Activated T-cell treated with anti-CD3 and anti-CD28 coated beads, Interleukin-2, amount 50 U/mL, for 72 hours (primary cell): ENCODE measurements around the gene SP7. TPM values are rescaled to one million over a fixed set of nuclear protein-coding genes. Genes with fewer than 3 reads are reported as not detected.
"Not testable (repeated sequence)": the region's sequence is repeated elsewhere in the genome, so short reads cannot be mapped to it uniquely, and the experiment has no call there.

Experiments
- ATAC-seq, 2 donors: fragments of 150-1000 bp; cut with Tn5 transposase; replicated peaks in 1 of 2; 2 replicates each; pipeline ENCODE4 v1.10.0; 2021; ENCODE audit warnings: moderate library complexity in 2 of 2, mild to moderate bottlenecking in 1 of 2
- DNase-seq, 2 donors: peaks; one replicate each; pipeline ENCODE4 v3.0.0; 2021 to 2022; ENCODE audit warnings: mixed read lengths in 1 of 2
- H3K27ac Mint-ChIP-seq: one replicate; pipeline ENCODE4 v1.8.0; 2022; ENCODE audit warnings: mild to moderate bottlenecking, moderate library complexity, mixed read lengths
- H3K27me3 Mint-ChIP-seq: one replicate; pipeline ENCODE4 v1.8.0; 2022; ENCODE audit warnings: low read depth, mixed read lengths
- H3K36me3 Mint-ChIP-seq, 2 donors: one replicate each; pipeline ENCODE4 v1.8.0; 2022; ENCODE audit warnings: mixed read lengths in 2 of 2, mild to moderate bottlenecking in 1 of 2; ENCODE audit not compliant: insufficient read depth in 2 of 2
- H3K4me1 Mint-ChIP-seq: one replicate; pipeline ENCODE4 v1.8.0; 2022; ENCODE audit warnings: low read depth, mixed read lengths
- H3K4me3 Mint-ChIP-seq, 2 donors: one replicate each; pipeline ENCODE4 v1.8.0; 2022; ENCODE audit warnings: mild to moderate bottlenecking in 2 of 2, mixed read lengths in 2 of 2, moderate library complexity in 2 of 2
- H3K9me3 Mint-ChIP-seq, 2 donors: one replicate each; pipeline ENCODE4 v1.8.0; 2022; ENCODE audit warnings: mixed read lengths in 2 of 2
- total RNA-seq, 2 donors: library from RNA; stranded (reverse); gene quantifications; one replicate each; pipeline ENCODE4 v1.2.3, GENCODE V29; 2022

Gene SP7
- total RNA-seq, 2 donors from 2014 or later = not detected

DNA sequence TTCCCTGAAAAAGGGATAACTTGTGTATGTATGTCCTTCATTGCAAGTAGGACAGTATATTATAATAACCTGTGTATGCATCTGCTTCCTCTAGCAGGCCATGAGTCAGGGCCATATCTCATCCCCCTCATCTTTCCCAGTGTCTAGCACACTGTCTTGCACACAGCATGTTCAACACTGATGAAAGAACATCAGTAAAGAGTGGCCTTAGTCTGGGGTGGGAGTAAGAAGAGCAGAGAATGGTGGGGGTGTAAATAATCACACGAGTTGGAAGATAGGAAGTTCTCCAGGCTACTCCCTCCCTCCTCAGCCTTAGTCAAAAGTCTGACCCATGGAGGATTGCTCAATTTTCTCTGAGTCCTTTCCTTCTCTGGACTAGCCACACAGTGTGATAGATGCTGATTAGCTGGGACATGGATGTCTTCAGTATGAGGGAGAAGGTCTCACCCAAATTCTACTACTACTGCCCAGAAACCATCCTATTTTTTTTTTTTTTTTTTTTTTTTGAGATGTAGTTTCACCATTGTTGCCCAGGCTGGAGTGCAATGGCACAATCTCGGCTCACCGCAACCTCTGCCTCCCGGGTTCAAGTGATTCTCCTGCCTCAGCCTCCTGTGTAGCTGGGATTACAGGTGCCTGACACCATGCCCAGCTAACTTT, 29.2 kb upstream of the SP7 start:
- DNase-seq (no peak), ATAC-seq (peak; percentile 43 to 58)
- H3K27ac Mint-ChIP-seq = no peak overlapping the region
- H3K27me3 Mint-ChIP-seq = no peaks in the 10 kb centered on the region
- H3K4me3 Mint-ChIP-seq = peak overlapping the region; percentile 7 to 38
- H3K4me1 Mint-ChIP-seq = peaks cover 16% of the 10 kb centered on the region
- H3K36me3 Mint-ChIP-seq = peaks cover 0 to 1% of the 10 kb centered on the region in 2 donors
- peaks cover 0 to 1% of the 10 kb centered on the region in 2 donors for H3K9me3 Mint-ChIP-seq

DNA sequence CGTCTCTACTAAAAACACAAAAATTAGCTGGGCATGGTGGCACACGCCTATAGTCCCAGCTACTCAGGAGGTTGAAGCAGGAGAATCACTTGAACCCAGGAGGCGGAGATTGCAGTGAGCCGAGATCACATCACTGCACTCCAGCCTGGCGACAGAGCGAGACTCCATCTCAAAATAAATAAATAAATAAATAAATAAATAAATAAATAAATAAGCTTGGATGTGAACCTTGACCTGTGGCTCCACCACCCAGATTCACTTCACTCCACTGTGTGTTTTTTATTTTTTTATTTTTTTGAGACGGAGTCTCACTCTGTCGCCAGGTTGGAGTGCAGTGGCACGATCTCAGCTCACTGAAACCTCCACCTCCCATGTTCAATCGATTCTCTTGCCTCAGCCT, 25.5 kb upstream of the SP7 start:
- not testable (repeated sequence) for H3K9me3 Mint-ChIP-seq, ATAC-seq, H3K27ac Mint-ChIP-seq, H3K36me3 Mint-ChIP-seq, H3K27me3 Mint-ChIP-seq, H3K4me3 Mint-ChIP-seq, DNase-seq
- peaks cover 13% of the 10 kb centered on the region for H3K4me1 Mint-ChIP-seq

DNA sequence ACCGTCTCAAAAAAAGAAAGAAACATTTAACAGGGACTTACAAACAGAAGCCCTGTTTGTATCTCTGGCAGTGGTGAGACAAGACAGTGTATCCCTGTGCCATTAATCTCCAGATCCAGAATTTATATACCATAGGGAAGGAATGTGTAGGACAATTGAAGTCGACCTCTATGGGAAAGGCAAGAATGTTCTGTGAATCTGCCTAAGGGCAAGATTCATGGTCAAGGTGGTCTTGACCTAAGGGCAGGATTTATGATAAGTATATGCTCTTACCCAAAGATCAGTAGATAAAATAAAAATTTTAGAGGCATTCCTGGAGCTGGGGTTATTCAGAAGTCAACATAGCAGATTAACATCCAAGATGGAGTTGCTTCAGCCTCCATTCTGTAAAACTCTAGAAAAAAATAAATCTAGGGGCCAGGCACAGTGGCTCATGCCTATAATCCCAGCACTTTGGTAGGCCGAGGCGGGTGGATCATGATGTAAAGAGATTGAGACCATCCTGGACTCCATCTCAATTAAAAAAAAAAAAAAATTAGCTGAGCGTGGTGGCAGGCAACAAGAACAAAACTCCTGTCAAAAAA, 22.8 kb upstream of the SP7 start:
- H3K4me3 Mint-ChIP-seq = no peak overlapping the region
- no peaks in the 10 kb centered on the region for H3K36me3 Mint-ChIP-seq
- no peak overlapping the region for H3K27ac Mint-ChIP-seq
- H3K4me1 Mint-ChIP-seq = no peaks in the 10 kb centered on the region
- no peaks in the 10 kb centered on the region for H3K27me3 Mint-ChIP-seq
- ATAC-seq (no peak), DNase-seq (no peak)
- H3K9me3 Mint-ChIP-seq = no peaks in the 10 kb centered on the region

DNA sequence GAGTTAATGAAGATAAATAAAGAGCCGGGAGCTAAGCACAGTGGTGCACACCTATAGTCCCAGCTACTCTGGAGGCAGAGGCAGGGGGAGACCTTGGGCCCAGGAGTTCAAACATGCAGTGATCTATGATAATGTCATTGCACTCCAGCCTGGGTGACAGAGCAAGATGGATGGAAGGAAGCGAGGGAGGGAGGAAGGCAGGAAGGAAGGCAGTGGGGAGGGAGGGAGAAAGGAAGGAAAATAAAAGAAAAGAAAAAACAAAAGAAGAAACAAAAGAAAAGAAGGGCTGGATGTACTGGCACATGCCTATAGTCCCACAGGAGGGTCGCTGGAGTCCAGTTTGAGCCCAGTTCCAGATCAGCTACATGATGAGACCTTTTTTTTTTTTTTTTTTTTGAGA, 19.0 kb upstream of the SP7 start:
- H3K4me3 Mint-ChIP-seq = no peak overlapping the region
- H3K4me1 Mint-ChIP-seq = peaks cover 10% of the 10 kb centered on the region
- H3K27me3 Mint-ChIP-seq = no peaks in the 10 kb centered on the region
- H3K27ac Mint-ChIP-seq = no peak overlapping the region
- no peak for DNase-seq
- ATAC-seq = no peak
- H3K36me3 Mint-ChIP-seq = no peaks in the 10 kb centered on the region
- H3K9me3 Mint-ChIP-seq = no peaks in the 10 kb centered on the region

DNA sequence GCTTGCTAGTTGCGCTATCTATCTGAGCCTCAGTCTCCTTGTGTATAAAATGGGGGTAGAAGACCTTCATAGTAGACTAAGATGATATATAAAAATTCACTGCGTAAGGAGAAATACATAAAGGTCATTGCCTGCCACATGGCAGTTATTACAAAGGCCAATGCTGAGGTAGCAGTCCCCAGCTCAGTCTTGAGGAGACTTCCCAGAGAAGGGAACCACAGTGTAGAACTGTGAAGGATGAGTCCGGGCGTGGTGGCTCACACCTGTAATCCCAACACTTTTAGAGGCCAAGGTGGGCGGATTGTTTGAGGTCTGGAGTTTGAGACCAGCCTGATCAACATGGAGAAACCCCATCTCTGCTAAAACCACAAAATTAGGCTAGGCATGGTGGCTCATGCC, 17.1 kb upstream of the SP7 start:
- DNase-seq (no peak), ATAC-seq (no peak)
- H3K4me3 Mint-ChIP-seq = no peak overlapping the region
- H3K36me3 Mint-ChIP-seq = no peaks in the 10 kb centered on the region
- no peaks in the 10 kb centered on the region for H3K9me3 Mint-ChIP-seq
- H3K4me1 Mint-ChIP-seq = peaks cover 10% of the 10 kb centered on the region
- no peaks in the 10 kb centered on the region for H3K27me3 Mint-ChIP-seq
- H3K27ac Mint-ChIP-seq = no peak overlapping the region

DNA sequence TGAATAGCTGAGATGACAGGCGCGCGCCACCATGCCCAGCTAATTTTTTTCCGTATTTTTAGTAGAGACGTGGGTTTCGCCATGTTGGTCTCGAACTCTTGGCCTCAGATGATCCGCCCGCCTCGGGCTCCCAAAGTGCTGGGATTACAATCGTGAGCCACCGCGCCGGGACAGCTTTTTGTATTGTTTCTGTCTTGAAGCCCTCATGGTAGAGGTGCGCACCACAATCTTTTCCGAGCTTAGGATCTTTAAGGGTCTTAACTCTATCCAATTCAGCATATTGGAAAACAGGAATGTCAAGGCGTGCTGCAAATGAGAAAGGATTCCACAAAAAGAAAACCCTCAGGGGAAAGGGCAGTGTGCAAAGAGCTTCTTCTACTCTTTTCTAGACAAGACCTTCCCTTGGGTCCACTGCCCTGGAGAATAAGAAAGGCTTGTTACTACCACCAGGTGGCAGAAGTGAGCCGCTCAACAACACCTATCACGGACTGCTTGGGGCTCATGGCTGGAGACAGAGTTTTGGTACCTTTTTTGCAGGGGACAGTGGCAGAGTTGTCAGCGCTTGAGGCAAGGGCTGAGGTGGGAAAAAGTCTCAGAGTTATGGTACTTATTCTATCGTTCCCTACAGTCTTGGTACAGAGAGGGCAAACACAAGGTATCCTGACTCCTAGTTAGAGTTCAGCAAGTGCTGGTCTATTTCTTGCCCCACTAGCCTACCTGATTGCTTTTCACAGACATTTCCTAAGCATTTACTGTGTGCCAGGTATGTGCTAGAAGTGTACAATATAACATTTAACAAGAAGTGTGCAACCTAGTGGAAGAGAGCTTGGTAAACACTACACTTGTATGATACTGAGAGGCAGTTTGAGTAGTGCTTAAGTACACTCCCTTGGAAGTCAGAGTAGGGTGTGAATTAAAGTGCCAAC, 16.4 kb upstream of the SP7 start:
- Mint-ChIP-seq H3K4me3 (no peak overlapping the region), H3K36me3 (no peaks in the 10 kb centered on the region), H3K9me3 (no peaks in the 10 kb centered on the region), H3K4me1 (peaks cover 10% of the 10 kb centered on the region), H3K27me3 (no peaks in the 10 kb centered on the region), H3K27ac (peak overlapping the region; percentile 2)
- peak; percentile 100 for ATAC-seq
- DNase-seq = peak; percentile 83 to 85

DNA sequence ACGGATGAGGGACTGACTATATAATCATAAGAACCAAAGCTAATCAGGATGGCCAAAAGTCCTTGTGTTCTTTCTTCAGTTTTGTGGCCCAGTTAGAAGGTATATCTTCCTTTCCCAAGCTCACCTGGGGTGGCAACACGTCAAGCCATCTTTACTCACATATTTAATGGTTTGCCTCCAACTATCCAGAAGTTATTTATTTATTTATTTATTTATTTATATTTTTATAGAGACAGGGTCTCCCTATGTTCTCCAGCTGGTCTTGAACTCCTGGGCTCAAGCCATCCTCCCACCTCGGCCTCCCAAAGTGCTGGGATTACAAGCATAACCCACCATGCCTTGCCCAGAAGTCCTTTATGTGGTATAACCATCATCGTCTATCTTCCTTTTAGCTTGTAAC, 11.8 kb upstream of the SP7 start:
- ATAC-seq (no peak), DNase-seq (no peak)
- Mint-ChIP-seq H3K27ac (no peak overlapping the region), H3K36me3 (no peaks in the 10 kb centered on the region), H3K9me3 (no peaks in the 10 kb centered on the region), H3K4me3 (no peak overlapping the region), H3K27me3 (no peaks in the 10 kb centered on the region), H3K4me1 (peaks cover 21% of the 10 kb centered on the region)

DNA sequence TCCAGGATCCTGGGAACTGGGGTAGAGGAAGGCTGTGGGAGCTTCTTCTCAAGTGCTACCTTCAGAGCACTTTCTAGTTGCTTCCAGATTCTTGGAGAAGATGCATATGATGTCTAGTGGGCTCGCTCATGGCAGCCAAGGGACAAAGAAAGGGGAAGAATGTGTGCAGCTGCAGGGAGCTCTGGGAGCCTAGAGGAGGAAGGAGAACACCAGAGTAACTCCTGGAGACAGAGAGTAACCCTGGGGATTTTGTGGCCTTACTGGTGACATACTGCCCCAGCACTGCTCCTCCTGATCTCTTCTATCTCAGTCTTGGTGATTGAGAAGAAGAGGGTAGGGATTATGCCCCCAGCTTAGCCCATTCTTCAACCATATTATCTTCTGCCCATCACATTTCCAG, 10.3 kb upstream of the SP7 start:
- peaks cover 14% of the 10 kb centered on the region for H3K4me1 Mint-ChIP-seq
- DNase-seq = no peak
- ATAC-seq = no peak
- no peaks in the 10 kb centered on the region for H3K36me3 Mint-ChIP-seq
- H3K9me3 Mint-ChIP-seq = no peaks in the 10 kb centered on the region
- no peak overlapping the region for H3K4me3 Mint-ChIP-seq
- H3K27ac Mint-ChIP-seq = no peak overlapping the region
- H3K27me3 Mint-ChIP-seq = no peaks in the 10 kb centered on the region

DNA sequence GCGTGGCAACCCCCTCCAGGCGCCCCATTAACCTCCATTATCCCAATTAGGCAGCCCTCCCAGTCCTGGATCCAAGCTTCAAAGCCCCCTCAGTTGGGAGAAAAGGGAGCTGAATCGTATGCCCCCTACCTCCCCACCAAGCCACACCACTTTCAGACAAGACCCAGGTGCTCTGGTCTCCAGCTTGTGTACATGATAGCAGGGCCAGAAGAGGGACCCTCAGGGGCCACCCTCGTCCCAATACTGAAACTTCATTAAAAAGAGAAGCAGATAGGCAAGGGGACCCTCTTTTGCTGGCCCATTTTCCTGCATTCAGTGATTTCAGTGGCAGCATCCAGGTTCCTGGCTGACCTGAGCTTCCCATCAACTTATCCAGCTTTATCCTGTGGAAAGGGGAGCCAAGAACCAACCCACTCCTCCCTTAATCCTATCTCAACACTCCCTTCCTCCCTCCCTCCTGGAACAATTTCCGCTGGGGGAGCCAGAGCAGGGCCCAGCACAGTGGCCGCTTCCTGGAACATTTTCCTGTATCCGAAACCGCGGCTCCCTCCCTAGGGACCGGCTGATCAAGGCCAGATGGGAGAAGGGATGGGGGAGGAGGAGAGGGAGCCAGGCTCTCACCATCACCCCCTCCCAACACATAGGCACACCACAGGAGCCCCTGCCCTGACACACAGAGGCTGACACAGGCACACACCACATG, 9.5 kb upstream of the SP7 start:
- H3K27me3 Mint-ChIP-seq = no peaks in the 10 kb centered on the region
- no peak overlapping the region for H3K27ac Mint-ChIP-seq
- H3K36me3 Mint-ChIP-seq = no peaks in the 10 kb centered on the region
- ATAC-seq (peak; percentile 3 to 12), DNase-seq (no peak)
- no peaks in the 10 kb centered on the region for H3K9me3 Mint-ChIP-seq
- peak overlapping the region; percentile 89 to 97 for H3K4me3 Mint-ChIP-seq
- peaks cover 17% of the 10 kb centered on the region for H3K4me1 Mint-ChIP-seq

DNA sequence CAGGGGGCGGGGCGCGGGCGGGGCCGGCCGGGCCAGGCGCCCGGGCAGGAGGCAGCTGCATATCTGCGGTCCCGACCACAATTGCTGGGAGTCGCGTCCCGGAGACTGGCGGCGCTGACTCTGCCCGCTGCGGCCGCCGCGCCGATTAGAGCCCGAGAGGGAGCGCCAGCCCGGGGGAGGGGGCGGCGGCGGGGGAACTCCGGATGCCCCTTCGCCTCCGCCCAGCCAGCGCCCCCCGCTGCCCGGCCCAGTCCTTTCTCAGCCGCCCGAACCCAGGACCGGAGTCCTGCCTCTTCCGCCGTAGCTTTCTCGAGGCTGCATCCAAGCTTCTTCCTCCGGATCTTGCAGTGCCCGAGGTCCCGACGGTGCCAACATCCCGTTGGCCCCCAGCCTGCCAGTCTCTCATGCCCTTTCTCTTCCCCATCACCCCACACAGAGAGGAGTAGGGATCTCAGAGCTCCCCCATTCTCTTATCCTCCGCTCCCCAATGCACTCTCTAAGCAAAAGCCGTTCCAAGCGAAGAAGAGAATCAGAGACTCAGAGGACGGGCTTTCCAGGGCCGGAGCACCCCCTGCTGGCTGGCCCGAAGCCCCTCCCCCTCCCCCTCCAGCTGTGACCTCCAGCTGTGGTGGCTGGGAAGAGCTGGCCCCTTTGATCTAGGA, 8.8 kb upstream of the SP7 start:
- Mint-ChIP-seq H3K9me3 (no peaks in the 10 kb centered on the region), H3K36me3 (no peaks in the 10 kb centered on the region), H3K27me3 (no peaks in the 10 kb centered on the region), H3K27ac (peak overlapping the region; percentile 25), H3K4me3 (peak overlapping the region; percentile 89 to 97), H3K4me1 (peaks cover 24% of the 10 kb centered on the region)
- DNase-seq = peak; percentile 64 to 81
- peak; percentile 78 to 87 for ATAC-seq

DNA sequence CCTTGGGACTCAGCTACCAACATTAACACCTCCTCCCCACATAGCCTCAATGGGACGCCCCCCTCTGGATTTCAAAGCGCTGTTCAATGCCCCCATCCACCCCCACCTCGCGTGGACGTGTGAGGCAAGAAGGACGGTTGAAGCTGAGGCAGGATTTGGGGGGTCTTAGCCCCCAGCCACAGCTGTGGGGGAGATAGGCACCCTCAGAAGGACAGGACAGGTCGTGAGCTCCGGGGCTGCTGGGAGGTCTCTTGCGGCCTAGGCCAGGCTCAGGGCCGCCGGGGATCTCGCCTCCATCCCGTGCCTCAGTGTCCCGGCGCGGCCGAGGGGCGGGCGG, 8.3 kb upstream of the SP7 start:
- Mint-ChIP-seq H3K9me3 (no peaks in the 10 kb centered on the region), H3K27ac (peak overlapping the region; percentile 71), H3K27me3 (no peaks in the 10 kb centered on the region), H3K4me3 (peak overlapping the region; percentile 70 to 82), H3K4me1 (peaks cover 24% of the 10 kb centered on the region), H3K36me3 (no peaks in the 10 kb centered on the region)
- ATAC-seq (no peak), DNase-seq (no peak)

DNA sequence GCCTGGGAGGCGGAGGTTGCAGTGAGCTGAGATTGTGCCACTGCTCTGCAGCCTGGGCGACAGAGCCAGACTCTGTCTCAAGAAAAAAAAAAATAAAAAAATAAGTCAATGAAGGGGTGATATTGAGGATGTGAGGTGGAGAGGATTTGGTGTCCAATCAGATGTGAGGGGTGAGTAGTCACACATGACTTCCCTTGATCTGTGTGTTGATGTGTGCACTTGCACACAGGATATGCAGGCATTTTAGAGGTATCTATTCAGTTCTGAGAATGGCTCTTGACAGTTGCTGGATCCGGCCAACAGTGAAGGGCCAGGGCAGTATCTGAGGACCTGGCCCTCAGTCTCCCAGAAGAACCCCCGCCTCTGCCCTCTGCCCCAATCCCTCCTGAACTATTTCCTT, 7.8 kb upstream of the SP7 start:
- Mint-ChIP-seq H3K4me3 (peak overlapping the region; percentile 70 to 82), H3K4me1 (peaks cover 24% of the 10 kb centered on the region), H3K27me3 (no peaks in the 10 kb centered on the region), H3K27ac (peak overlapping the region; percentile 71), H3K36me3 (no peaks in the 10 kb centered on the region), H3K9me3 (no peaks in the 10 kb centered on the region)
- no peak for ATAC-seq
- DNase-seq = no peak
